B cell (primary cell): ENCODE data around the gene KCNK4. TPM values are rescaled to one million over a fixed set of nuclear protein-coding genes. Genes with fewer than 3 reads are reported as not detected.

ENCODE experiments used
- ATAC-seq: fragments of 200-7000 bp; cut with Tn5 transposase; one replicate; pipeline ENCODE4 v1.10.0; 2021; ENCODE audit warnings: low read depth, mild to moderate bottlenecking, moderate number of reproducible peaks, moderate library complexity
- CTCF ChIA-PET: fragments of 350-600 bp; sonication (Branson Sonifier 250); formaldehyde crosslinking; loops from one replicate; lab custom pipeline; 2021; ENCODE audit warnings: antibody characterized with exemption, inconsistent platforms; lab: Charles Lee
- POLR2A ChIA-PET: fragments of 350-600 bp; sonication (Branson Sonifier 250); formaldehyde crosslinking; loops from one replicate; lab custom pipeline; 2021; ENCODE audit warnings: antibody characterized with exemption; lab: Charles Lee
- DNase-seq: peaks from one replicate; pipeline ENCODE4 v3.0.0; 2013
- H2AFZ ChIP-seq: 2 replicates; pipeline ENCODE4 v1.6.1; 2012; ENCODE audit warnings: mild to moderate bottlenecking, low read depth, low read length; ENCODE audit not compliant: insufficient read depth, poor library complexity, severe bottlenecking
- H3K27ac ChIP-seq, 2 donors: 1 replicate in 1 of 2; 2 replicates in 1 of 2; pipeline ENCODE4 v1.5.1; 2012 to 2013; ENCODE audit warnings: low read length in 2 of 2, mild to moderate bottlenecking in 2 of 2, moderate library complexity in 1 of 2
- H3K27me3 ChIP-seq, 4 experiments: fragments of 200-600 bp in 1 of 4; sonication (generic) in 1 of 4; replicated peaks in 1 of 4; 1 replicate in 2 of 4; 2 replicates in 2 of 4; pipeline versions ENCODE4 v1.6.1 to v1.7.0; 2013 to 2016; ENCODE audit warnings: low read length in 3 of 4, mild to moderate bottlenecking in 2 of 4, mixed read lengths in 1 of 4, moderate library complexity in 1 of 4; ENCODE audit not compliant: insufficient read depth in 4 of 4, control insufficient read depth in 3 of 4; ENCODE audit errors: control extremely low read depth in 1 of 4
- H3K36me3 ChIP-seq, 2 experiments: replicated peaks in 1 of 2; 1 replicate in 1 of 2; 2 replicates in 1 of 2; pipeline versions ENCODE4 v1.6.1 to v1.7.1; 2013; ENCODE audit warnings: low read length in 1 of 2; ENCODE audit not compliant: insufficient read depth in 2 of 2, control insufficient read depth in 1 of 2; ENCODE audit errors: control extremely low read depth in 1 of 2, extremely low read depth in 1 of 2
- H3K4me1 ChIP-seq, 2 donors: fragments of 200-600 bp in 1 of 2; sonication (generic) in 1 of 2; 1 replicate in 1 of 2; 2 replicates in 1 of 2; pipeline versions ENCODE4 v1.5.1 to v1.6.1; 2013 to 2017; ENCODE audit warnings: low read length in 2 of 2; ENCODE audit not compliant: control insufficient read depth in 2 of 2, insufficient read depth in 2 of 2
- H3K4me2 ChIP-seq: replicated peaks from 2 replicates; pipeline ENCODE3; 2012; ENCODE audit warnings: mild to moderate bottlenecking, low read depth, low read length; ENCODE audit not compliant: poor library complexity, severe bottlenecking
- H3K4me3 ChIP-seq, 5 experiments: fragments of 200-600 bp in 1 of 5; sonication (generic) in 1 of 5; 1 replicate in 3 of 5; 2 replicates in 2 of 5; pipeline versions ENCODE4 v1.5.1 to v1.7.0; 2011 to 2016; ENCODE audit warnings: low read length in 4 of 5, mild to moderate bottlenecking in 4 of 5, low read depth in 2 of 5, control low read depth in 1 of 5, moderate library complexity in 1 of 5; ENCODE audit not compliant: insufficient read depth in 1 of 5; ENCODE audit errors: control extremely low read depth in 1 of 5, extremely low read depth in 1 of 5
- H3K79me2 ChIP-seq: fragments of 200-600 bp; sonication (generic); one replicate; pipeline ENCODE4 v1.6.0; 2016; ENCODE audit warnings: low read length; ENCODE audit not compliant: control insufficient read depth, insufficient read depth
- H3K9ac ChIP-seq: fragments of 200-600 bp; sonication (generic); 2 replicates; pipeline ENCODE4 v1.6.1; 2017; ENCODE audit warnings: mild to moderate bottlenecking, low read length, moderate library complexity
- H3K9me3 ChIP-seq, 3 donors: one replicate each; pipeline versions ENCODE4 v1.6.1 to v1.7.1; 2013; ENCODE audit warnings: low read length in 2 of 3; ENCODE audit not compliant: control insufficient read depth in 2 of 3, insufficient read depth in 1 of 3; ENCODE audit errors: control extremely low read depth in 1 of 3
- H4K20me1 ChIP-seq: 2 replicates; pipeline ENCODE4 v1.6.0; 2012; ENCODE audit warnings: mild to moderate bottlenecking, low read length; ENCODE audit not compliant: insufficient read depth, control insufficient read depth, poor library complexity, severe bottlenecking
- H3K27ac Mint-ChIP-seq: one replicate; pipeline ENCODE4 v1.8.0; 2021; ENCODE audit warnings: mixed read lengths
- H3K27me3 Mint-ChIP-seq: one replicate; pipeline ENCODE4 v1.8.0; 2021; ENCODE audit warnings: mixed read lengths
- H3K4me1 Mint-ChIP-seq: one replicate; pipeline ENCODE4 v1.8.0; 2021; ENCODE audit warnings: mixed read lengths
- H3K4me3 Mint-ChIP-seq: one replicate; pipeline ENCODE4 v1.8.0; 2021; ENCODE audit warnings: mixed read lengths
- H3K9me3 Mint-ChIP-seq: one replicate; pipeline ENCODE4 v1.8.0; 2022; ENCODE audit warnings: mixed read lengths; ENCODE audit not compliant: insufficient read depth
- CTCF ChIP-seq: fragments of 200-600 bp; IDR thresholded peaks from one replicate; pipeline ENCODE4 v1.8.0; 2022; ENCODE audit warnings: antibody characterized with exemption, mild to moderate bottlenecking
- EZH2 ChIP-seq: IDR thresholded peaks from 2 replicates; pipeline ENCODE4 v1.6.1; 2012; ENCODE audit warnings: borderline replicate concordance, low read depth, mild to moderate bottlenecking, moderate library complexity, low read length; ENCODE audit not compliant: insufficient read depth, poor library complexity, severe bottlenecking
- WGBS: methylation state at CpG from one replicate; pipeline ENCODE4 v1.1.5; 2013; ENCODE audit warnings: missing lambda C conversion rate; ENCODE audit not compliant: insufficient coverage; 5-methylcytosine and 5-hydroxymethylcytosine counted together
- intact Hi-C: fragments of 100-400 bp; cut with micrococcal nuclease; formaldehyde crosslinking; loops from one replicate; pipeline ENCODE4 v1.10.0; 2022
- polyA plus RNA-seq: library from polyadenylated mRNA; depleted of rRNA; stranded (reverse); fragments of >200 nt; gene quantifications from 2 replicates; pipeline ENCODE4 v1.2.3, GENCODE V29; 2012
- total RNA-seq, 2 donors: library from RNA; stranded (reverse); fragments of 120-200 nt in 1 of 2; gene quantifications; 1 replicate in 1 of 2; 2 replicates in 1 of 2; pipeline versions ENCODE4 v1.2.3 to v1.2.4, GENCODE V29; 2013 to 2022

KCNK4 gene
- total and polyA plus RNA-seq, 2 donors (not counting 1 experiment from before 2014, with no cell fraction given), result 0.32 TPM; not detected in 1

- ATAC-seq, result no peak
- no peaks in the 10 kb centered on the region for H3K36me3 ChIP-seq
- 90% methylated on average over 8 of the region's 9 CpGs for WGBS
- ChIA-PET CTCF (interaction anchor here (2.1 to 6.8 kb wide), 3 partner anchors 14 to 84 kb away, joined by 5 to 47 read pairs (median 8); partner anchors contain the start of gene CATSPERZ), POLR2A (no interaction called here)
- peaks cover 26 to 34% of the 10 kb centered on the region in 2 donors for H3K4me1 ChIP-seq
- peaks cover 0 to 11% (median 0%) of the 10 kb centered on the region in 3 donors for H3K9me3 ChIP-seq
- TF ChIP-seq CTCF, result no peak
- TF ChIP-seq EZH2, result no peak
- intact Hi-C loops, result no loop called here
- no peak for DNase-seq
- no peak overlapping the region for H3K4me2 ChIP-seq
- no peak overlapping the region for H3K27ac ChIP-seq
- Mint-ChIP-seq H3K27ac (no peak overlapping the region), H3K4me3 (no peak overlapping the region), H3K4me1 (peaks cover 23% of the 10 kb centered on the region), H3K9me3 (no peaks in the 10 kb centered on the region), H3K27me3 (peaks cover 13% of the 10 kb centered on the region)
- H4K20me1 ChIP-seq, result peaks cover 32% of the 10 kb centered on the region
- no peak overlapping the region for H3K4me3 ChIP-seq
- peaks cover 0 to 25% (median 15%) of the 10 kb centered on the region in 4 experiments for H3K27me3 ChIP-seq
- H3K9ac ChIP-seq, result no peak overlapping the region
- no peak overlapping the region for H2AFZ ChIP-seq
- H3K79me2 ChIP-seq, result peaks cover 21% of the 10 kb centered on the region
Measured at GRCh38 chr11:64288353-64288750, 2.8 kb upstream of the KCNK4 start.

- no peak overlapping the region for H3K27ac ChIP-seq
- H3K79me2 ChIP-seq, result peaks cover 16% of the 10 kb centered on the region
- Mint-ChIP-seq H3K9me3 (no peaks in the 10 kb centered on the region), H3K4me1 (peaks cover 19% of the 10 kb centered on the region), H3K27me3 (peaks cover 17% of the 10 kb centered on the region), H3K27ac (no peak overlapping the region), H3K4me3 (no peak overlapping the region)
- peaks cover 0 to 32% (median 20%) of the 10 kb centered on the region in 4 experiments for H3K27me3 ChIP-seq
- ATAC-seq (no peak), DNase-seq (no peak)
- H3K9me3 ChIP-seq, result peaks cover 0 to 11% (median 0%) of the 10 kb centered on the region in 3 donors
- TF ChIP-seq CTCF (no peak), EZH2 (no peak)
- intact Hi-C loops, result no loop called here
- peaks cover 32% of the 10 kb centered on the region for H4K20me1 ChIP-seq
- no peak overlapping the region for H3K4me2 ChIP-seq
- POLR2A ChIA-PET, result no interaction called here
- no peak overlapping the region for H2AFZ ChIP-seq
- peaks cover 19 to 30% of the 10 kb centered on the region in 2 donors for H3K4me1 ChIP-seq
- no peaks in the 10 kb centered on the region for H3K36me3 ChIP-seq
- no peak overlapping the region for H3K9ac ChIP-seq
- no peak overlapping the region for H3K4me3 ChIP-seq
- CTCF ChIA-PET, result interaction anchor here (1.2 to 6.8 kb wide), 5 partner anchors 14 to 85 kb away, joined by 3 to 47 read pairs (median 6); partner anchors contain the start of gene CATSPERZ
- 96% methylated on average over 12 of the region's 13 CpGs for WGBS
Measured at GRCh38 chr11:64289002-64289564, 2.0 kb upstream of the KCNK4 start.
